HepG2 (cell line): ENCODE data around the gene CBLL2. TPM values are rescaled to one million over a fixed set of nuclear protein-coding genes. Genes with fewer than 3 reads are reported as not detected.

Experiments
- ATAC-seq: fragments of 200-7000 bp; cut with Tn5 transposase; 3 replicates; pipeline ENCODE4 v1.9.1; 2020; ENCODE audit warnings: mild to moderate bottlenecking, moderate library complexity
- BruUV-seq: library from RNA; stranded (reverse); fragments of 400-500 nt; replicated peaks from 2 replicates; lab custom pipeline; 2021; lab: Mats Ljungman, UMichigan
- CTCF ChIA-PET: fragments of 300-600 bp; formaldehyde crosslinking; extraction: SDS; loops from one replicate; lab custom pipeline; 2021; ENCODE audit warnings: low total read pairs, inconsistent platforms, low intra/inter-chr PET ratio; lab: Yijun Ruan, JAX
- POLR2A ChIA-PET: fragments of 350-600 bp; sonication (Branson Sonifier 250); formaldehyde crosslinking; loops from one replicate; lab custom pipeline; 2020; ENCODE audit warnings: antibody characterized with exemption, inconsistent platforms; lab: Yijun Ruan, JAX
- DNase-seq: peaks from one replicate; pipeline ENCODE4 v3.0.0-alpha.2; 2015; ENCODE audit warnings: low spot score
- FAIRE-seq: peaks from 3 replicates; lab custom pipeline; 2011; peaks lifted over from hg19 to GRCh38; lab: Jason Lieb, UNC
- H2AFZ ChIP-seq: one replicate; pipeline ENCODE4 v1.6.1; 2011; ENCODE audit warnings: low read length, inconsistent platforms
- H3K27ac ChIP-seq: fragments of 300-600 bp; 3 replicates; pipeline ENCODE4 v1.8.0; 2011; ENCODE audit warnings: mixed run types, mild to moderate bottlenecking, mixed read lengths, low read length, inconsistent platforms; ENCODE audit not compliant: insufficient read depth; ENCODE audit errors: extremely low read length
- H3K27me3 ChIP-seq, 2 experiments: fragments of 200-600 bp in 1 of 2; 2 replicates in 1 of 2; 3 replicates in 1 of 2; pipeline versions ENCODE4 v1.6.0 to v1.8.0; 2011; ENCODE audit warnings: low read length in 2 of 2, mild to moderate bottlenecking in 2 of 2, moderate library complexity in 2 of 2, inconsistent platforms in 1 of 2; ENCODE audit not compliant: insufficient read depth in 2 of 2, control insufficient read depth in 1 of 2
- H3K36me3 ChIP-seq, 2 experiments: fragments of 200-600 bp in 1 of 2; replicated peaks in 1 of 2; 2 replicates in 1 of 2; 3 replicates in 1 of 2; pipeline versions ENCODE4 v1.5.1 to v1.8.0; 2011; ENCODE audit warnings: low read length in 2 of 2, inconsistent platforms in 1 of 2; ENCODE audit not compliant: insufficient read depth in 2 of 2, control insufficient read depth in 1 of 2
- H3K4me1 ChIP-seq: 2 replicates; pipeline ENCODE4 v1.5.1; 2012; ENCODE audit warnings: low read length, inconsistent platforms; ENCODE audit not compliant: insufficient read depth
- H3K4me2 ChIP-seq: 2 replicates; pipeline ENCODE4 v1.6.0; 2011; ENCODE audit warnings: low read depth, low read length, inconsistent platforms
- H3K4me3 ChIP-seq, 3 experiments: fragments of 200-600 bp in 1 of 3; sonication (generic), shearing (Covaris generic) in 1 of 3; replicated peaks in 1 of 3; 2 replicates each; pipeline ENCODE4 v1.5.1; 2011 to 2016; ENCODE audit warnings: low read length in 3 of 3, inconsistent platforms in 2 of 3, low read depth in 2 of 3, mild to moderate bottlenecking in 2 of 3, control low read depth in 1 of 3, mixed read lengths in 1 of 3; ENCODE audit not compliant: insufficient read depth in 1 of 3
- H3K79me2 ChIP-seq: one replicate; pipeline ENCODE4 v1.6.1; 2011; ENCODE audit warnings: low read length, inconsistent platforms; ENCODE audit not compliant: insufficient read depth
- H3K9ac ChIP-seq: 2 replicates; pipeline ENCODE4 v1.6.0; 2011; ENCODE audit warnings: mild to moderate bottlenecking, low read depth, low read length, inconsistent platforms; ENCODE audit not compliant: insufficient read depth
- H3K9me3 ChIP-seq: 2 replicates; pipeline ENCODE4 v1.5.1; 2012; ENCODE audit warnings: mild to moderate bottlenecking, low read length
- H4K20me1 ChIP-seq: 2 replicates; pipeline ENCODE4 v1.6.0; 2011; ENCODE audit warnings: inconsistent platforms, mild to moderate bottlenecking, low read length, moderate library complexity; ENCODE audit not compliant: insufficient read depth
- ATF7-NPFF ChIP-seq: sonication (generic); formaldehyde crosslinking; IDR thresholded peaks from 2 replicates; pipeline ENCODE4 v1.8.1; 2023; ENCODE audit warnings: mild to moderate bottlenecking, low read depth, missing genetic modification reagents, moderate library complexity
- HOMEZ ChIP-seq: IDR thresholded peaks from 2 replicates; pipeline ENCODE4 v1.6.1; 2016; ENCODE audit warnings: low read depth
- KLF12 ChIP-seq: sonication (generic); formaldehyde crosslinking; IDR thresholded peaks from 2 replicates; pipeline ENCODE4 v1.4.0; 2020; ENCODE audit warnings: missing genetic modification reagents, borderline replicate concordance
- MAX ChIP-seq: IDR thresholded peaks from 2 replicates; pipeline ENCODE4 v1.6.1; 2012; ENCODE audit warnings: inconsistent platforms
- MED8 ChIP-seq: sonication (generic); formaldehyde crosslinking; IDR thresholded peaks from 2 replicates; pipeline ENCODE4 v1.8.1; 2023; ENCODE audit warnings: mild to moderate bottlenecking, missing genetic modification reagents; ENCODE audit not compliant: insufficient replicate concordance
- POLR2G ChIP-seq: fragments of 200-400 bp; formaldehyde crosslinking; IDR thresholded peaks from 2 replicates; pipeline ENCODE4 v1.6.1; 2018; ENCODE audit warnings: mild to moderate bottlenecking, low read depth, low read length, moderate library complexity
- SSRP1 ChIP-seq: IDR thresholded peaks from 2 replicates; pipeline ENCODE4 v1.6.1; 2016; ENCODE audit warnings: control low read depth
- TCF12 ChIP-seq, 2 experiments: fragments of 450-650 bp in 1 of 2; sonication (generic) in 1 of 2; formaldehyde crosslinking in 1 of 2; IDR thresholded peaks; 2 replicates each; pipeline versions ENCODE4 v1.6.1 to v1.8.0; 2017 to 2022; ENCODE audit warnings: antibody characterized with exemption in 1 of 2, mild to moderate bottlenecking in 1 of 2, missing genetic modification reagents in 1 of 2, moderate library complexity in 1 of 2
- TEAD2 ChIP-seq: sonication (generic); formaldehyde crosslinking; IDR thresholded peaks from 2 replicates; pipeline ENCODE4 v1.9.0; 2021; ENCODE audit warnings: missing genetic modification reagents
- ZFAT ChIP-seq: sonication (generic); formaldehyde crosslinking; conservative IDR thresholded peaks from 2 replicates; pipeline ENCODE4 v1.8.1; 2023; ENCODE audit warnings: missing genetic modification reagents, inconsistent platforms
- ZNF17 ChIP-seq: sonication (generic); formaldehyde crosslinking; IDR thresholded peaks from 2 replicates; pipeline ENCODE4 v1.5.0; 2020; ENCODE audit warnings: mild to moderate bottlenecking, missing genetic modification reagents
- ZNF205 ChIP-seq: IDR thresholded peaks from 2 replicates; pipeline ENCODE4 v1.6.1; 2018; ENCODE audit warnings: missing biosample characterization, missing genetic modification reagents
- ZNF235 ChIP-seq: sonication (generic); formaldehyde crosslinking; IDR thresholded peaks from 2 replicates; pipeline ENCODE4 v1.8.1; 2023; ENCODE audit warnings: mild to moderate bottlenecking, missing genetic modification reagents, borderline replicate concordance
- ZNF274 ChIP-seq: sonication (generic); formaldehyde crosslinking; IDR thresholded peaks from 2 replicates; pipeline ENCODE4 v1.5.1; 2020; ENCODE audit warnings: mild to moderate bottlenecking, missing genetic modification reagents
- ZNF878 ChIP-seq: sonication (generic); formaldehyde crosslinking; IDR thresholded peaks from 2 replicates; pipeline ENCODE4 v1.8.1; 2023; ENCODE audit warnings: mild to moderate bottlenecking, missing genetic modification reagents, moderate library complexity
- WGBS: methylation state at CpG from one replicate; pipeline ENCODE4 v1.1.6; 2017; ENCODE audit warnings: low lambda C conversion rate; 5-methylcytosine and 5-hydroxymethylcytosine counted together
- in situ Hi-C: cut with HindIII; loops from 2 replicates; pipeline ENCODE4 v1.10.0; 2017; ENCODE audit warnings: low pct_unique_long_range_greater_than_20kb; ENCODE audit not compliant: extremely low pct_ligation_motif_present
- intact Hi-C: fragments of 100-400 bp; cut with micrococcal nuclease; formaldehyde crosslinking; loops from one replicate; pipeline ENCODE4 v1.10.0; 2022; ENCODE audit not compliant: unreplicated experiment
- polyA plus RNA-seq, 8 experiments: library from polyadenylated mRNA; depleted of rRNA in 3 of 8; stranded (reverse) in 7 of 8; unstranded in 1 of 8; fragments of >200 nt; fragmentation: Illumina TruSeq in 4 of 8; extraction: Trizol in 4 of 8; gene quantifications; 2 replicates each; pipeline versions ENCODE4 v1.2.1 to v1.2.3, GENCODE V29; 2011 to 2016; ENCODE audit warnings: low read depth in 4 of 8, missing spikeins in 1 of 8, mixed read lengths in 1 of 8; ENCODE audit not compliant: insufficient read depth in 1 of 8
- total RNA-seq, 5 experiments: library from RNA; depleted of rRNA; stranded (reverse); fragments of >200 nt; fragmentation: Illumina TruSeq; extraction: Trizol; gene quantifications; 2 replicates each; pipeline ENCODE4 v1.2.3, GENCODE V29; 2016; ENCODE audit warnings: low read depth in 1 of 5

The CBLL2 gene
- total and polyA plus RNA-seq, 2 of the 13 experiments (the other 11 are each of a cell fraction or from before 2014, with no cell fraction given): not detected

- TF ChIP-seq TCF12 (IDR thresholded peaks at IDR 0.05) (no peak), TCF12 (CRISPR knock-in tag; IDR thresholded peaks at IDR 0.05) (no peak), ZNF235 (CRISPR knock-in tag) (no peak), MAX (no peak), POLR2G (no peak), TEAD2 (CRISPR knock-in tag) (no peak)
Observed at GRCh38 chrX:22268706-22269105, 4.0 kb upstream of the CBLL2 start (continued).

GRCh38 chrX:22273714-22274317 is 1.1 kb downstream of the CBLL2 start:
- no peak for FAIRE-seq
- H4K20me1 ChIP-seq: no peaks in the 10 kb centered on the region
- no peak overlapping the region for H3K27ac ChIP-seq
- H3K9me3 ChIP-seq: no peaks in the 10 kb centered on the region
- WGBS: 45% methylated on average over 15 of the region's 15 CpGs
- H3K79me2 ChIP-seq: no peaks in the 10 kb centered on the region
- intact Hi-C loops (no loop called here), in situ Hi-C loops (no loop called here)
- TF ChIP-seq ZNF205 (CRISPR knock-in tag) (no peak), HOMEZ (no peak), ZFAT (CRISPR knock-in tag) (no peak), SSRP1 (CRISPR knock-in tag) (no peak), ZNF17 (CRISPR knock-in tag) (no peak), ZNF274 (CRISPR knock-in tag) (no peak), ATF7-NPFF (CRISPR knock-in tag) (no peak), MED8 (CRISPR knock-in tag) (no peak), KLF12 (no peak), ZNF878 (CRISPR knock-in tag) (no peak)
- no peak overlapping the region for H2AFZ ChIP-seq
- no peaks in the 10 kb centered on the region for H3K4me1 ChIP-seq
- H3K9ac ChIP-seq: no peak overlapping the region
- no peak for ATAC-seq
- CTCF ChIA-PET: no interaction called here
- no peaks in the 10 kb centered on the region for H3K27me3 ChIP-seq
- H3K4me3 ChIP-seq: no peak overlapping the region
- no TSS peak for BruUV-seq
- POLR2A ChIA-PET: no interaction called here
- H3K4me2 ChIP-seq: no peak overlapping the region
- no peak for DNase-seq
- H3K36me3 ChIP-seq: no peaks in the 10 kb centered on the region
